HL-60/S4 (cell line): ENCODE data around the gene FBXL2.
"Not testable (repeated sequence)": the region's sequence is repeated elsewhere in the genome, so short reads cannot be mapped to it uniquely, and the experiment has no call there.

ENCODE experiments used
- in situ Hi-C: fragments of 300-500 bp; cut with MboI; formaldehyde crosslinking; loops from 2 replicates; pipeline ENCODE4 v1.14.3; 2022; ENCODE audit warnings: low sequenced_read_pairs

FBXL2 gene

DNA sequence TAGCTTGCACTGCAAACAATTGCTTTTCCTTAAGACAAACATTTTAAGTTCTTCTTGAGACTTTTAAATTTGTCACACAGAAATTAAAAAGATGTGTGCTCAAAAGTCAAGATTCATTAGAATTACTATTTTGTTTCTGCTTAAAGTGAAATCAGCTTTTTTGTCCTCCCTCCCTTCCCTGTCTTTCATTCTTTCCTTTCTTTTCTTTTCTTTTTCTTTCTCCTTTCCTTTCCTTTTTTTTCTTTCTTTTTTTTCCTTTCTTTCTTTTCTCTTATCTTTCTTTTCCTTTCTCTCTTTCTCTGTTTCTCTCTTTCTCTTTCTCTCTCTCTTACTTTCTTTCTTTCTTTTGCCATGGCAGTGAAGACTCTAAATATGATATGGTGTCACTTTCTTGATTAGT is 37.8 kb downstream of the FBXL2 start:
- in situ Hi-C loops: no loop called here

GRCh38 chr3:33315826-33316225 is 38.6 kb downstream of the FBXL2 start:
- in situ Hi-C loops: no loop called here

DNA sequence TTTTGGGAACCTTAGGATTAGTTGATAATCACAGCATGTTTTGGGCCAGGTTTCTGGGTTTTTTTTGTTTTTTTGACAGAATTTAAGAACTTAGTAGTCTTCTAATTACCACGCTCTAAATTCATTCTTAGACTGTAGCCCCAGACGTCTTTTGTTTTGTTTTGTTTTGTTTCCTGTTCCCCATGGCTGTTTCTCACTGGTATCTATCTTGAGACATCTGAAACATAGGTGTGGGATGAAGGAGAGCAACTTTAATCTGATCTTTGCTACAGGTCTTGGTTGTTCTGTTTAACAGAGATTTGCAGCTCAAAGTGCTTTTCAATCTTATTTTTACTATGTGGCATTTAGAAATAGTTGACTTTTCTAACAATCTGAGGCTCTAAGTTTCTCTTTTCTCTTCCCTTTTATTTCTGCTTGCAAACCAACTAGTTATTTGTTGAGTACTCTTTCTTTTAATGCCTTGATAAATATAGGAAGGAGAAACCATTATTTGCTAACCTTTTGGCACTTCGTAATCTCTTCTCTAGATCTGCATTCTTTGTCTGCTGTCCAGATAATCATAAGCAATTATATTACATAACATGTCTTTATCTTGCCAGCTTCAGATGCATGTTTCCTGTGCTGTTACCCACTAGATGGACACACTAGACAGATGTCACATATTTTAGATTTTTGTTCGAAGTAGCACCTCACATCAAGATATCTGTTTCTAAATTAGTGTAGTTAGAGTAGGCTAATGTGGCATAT is 40.9 kb downstream of the FBXL2 start:
- in situ Hi-C loops: no loop called here

DNA sequence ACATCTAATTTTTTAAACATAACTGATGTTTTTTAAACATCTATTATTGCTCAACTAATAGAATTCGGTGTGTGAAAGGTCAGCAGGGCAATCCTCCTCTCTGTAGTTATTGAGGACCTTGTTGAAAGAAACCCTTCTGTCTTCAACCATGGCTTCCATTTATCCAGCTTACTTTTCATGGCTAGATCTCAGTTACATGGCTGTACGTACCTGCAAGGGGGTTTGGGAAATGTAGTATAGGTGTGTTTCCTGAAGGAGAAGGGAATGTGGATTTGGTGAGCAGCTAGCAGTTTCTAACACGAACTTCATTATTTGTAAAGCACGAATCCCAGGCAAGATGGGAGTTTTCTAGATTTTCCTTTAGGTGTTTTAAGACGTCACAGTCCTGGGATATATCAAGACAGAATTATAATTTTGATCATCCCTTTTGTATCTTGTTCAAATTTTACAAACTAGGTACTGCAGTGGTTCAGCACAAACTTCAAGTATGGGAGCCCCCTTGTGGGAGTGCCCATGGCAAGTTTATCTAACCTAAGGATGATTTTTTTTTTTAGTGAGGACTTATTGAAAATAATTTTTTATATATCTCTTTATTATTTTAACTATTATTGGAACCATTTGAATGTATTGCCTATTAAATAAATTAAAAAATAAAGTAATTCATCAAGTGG is 41.6 kb downstream of the FBXL2 start:
- in situ Hi-C loops: no loop called here

DNA sequence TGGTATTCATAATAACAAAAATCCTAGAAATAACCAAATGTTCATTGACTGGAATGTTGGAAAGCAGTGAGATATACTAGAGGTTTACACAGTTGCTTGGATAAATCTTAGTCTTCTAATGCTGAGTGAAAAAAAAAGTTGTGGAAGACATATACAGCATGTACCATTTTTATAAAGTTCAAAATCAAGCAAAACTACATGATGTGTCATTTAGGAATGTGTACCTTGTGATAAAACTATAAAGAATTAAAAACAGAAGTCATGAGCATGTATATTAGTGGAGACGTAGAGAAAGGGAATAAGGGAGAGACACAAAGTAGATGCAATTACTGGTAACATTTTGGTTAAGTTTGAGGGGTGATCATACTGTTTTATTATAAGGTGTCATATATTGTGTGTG is 45.2 kb downstream of the FBXL2 start:
- in situ Hi-C loops: no loop called here

GRCh38 chr3:33331414-33331813 is 54.2 kb downstream of the FBXL2 start:
- in situ Hi-C loops: no loop called here

- in situ Hi-C loops: no loop called here
These were observed 57.1 kb downstream of the FBXL2 start for GRCh38 chr3:33334364-33334763.

GRCh38 chr3:33338936-33339465 is 61.8 kb downstream of the FBXL2 start:
- in situ Hi-C loops: not testable (repeated sequence)

DNA sequence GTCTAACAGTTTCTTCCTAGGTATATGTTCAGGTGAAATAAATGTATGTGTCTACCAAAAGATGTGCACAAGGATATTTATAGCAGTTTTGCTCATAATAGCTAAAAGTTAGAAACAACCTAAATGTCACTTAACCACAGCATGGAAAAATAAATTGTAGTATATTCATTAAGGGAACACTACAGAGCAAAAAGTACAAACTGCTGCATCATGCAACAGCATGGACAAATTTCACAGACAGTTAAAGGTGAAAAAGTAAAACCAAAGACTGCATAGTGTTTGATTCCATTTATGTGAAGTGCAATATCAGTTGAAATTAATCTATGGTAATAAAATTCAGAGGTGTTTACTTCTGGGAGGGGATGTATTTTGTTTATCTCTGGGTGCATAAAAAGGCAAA is 62.5 kb downstream of the FBXL2 start:
- in situ Hi-C loops: no loop called here

DNA sequence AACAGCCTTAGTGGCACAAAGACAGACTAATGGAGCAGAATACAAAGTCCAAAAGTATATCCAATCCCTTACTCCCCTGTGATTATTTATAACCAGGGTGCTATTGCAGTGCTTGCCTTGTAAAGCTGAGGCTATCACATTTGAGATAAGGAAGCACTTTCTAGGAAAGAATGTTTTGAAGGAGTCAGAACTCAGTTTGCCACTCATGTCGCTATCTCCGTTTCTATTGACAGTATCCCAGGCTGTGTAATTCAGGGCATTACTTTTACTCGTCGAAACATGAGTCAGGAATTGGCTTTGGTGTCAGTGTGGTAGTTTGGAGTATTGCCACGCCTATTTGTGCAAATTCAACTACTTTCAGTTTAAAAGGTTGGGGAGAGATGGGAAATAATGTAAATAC is 78.4 kb downstream of the FBXL2 start:
- in situ Hi-C loops: no loop called here

GRCh38 chr3:33358172-33358781 is 81.0 kb downstream of the FBXL2 start:
- in situ Hi-C loops: no loop called here

- in situ Hi-C loops: no loop called here
These were observed 83.0 kb downstream of the FBXL2 start for GRCh38 chr3:33360136-33360825.

DNA sequence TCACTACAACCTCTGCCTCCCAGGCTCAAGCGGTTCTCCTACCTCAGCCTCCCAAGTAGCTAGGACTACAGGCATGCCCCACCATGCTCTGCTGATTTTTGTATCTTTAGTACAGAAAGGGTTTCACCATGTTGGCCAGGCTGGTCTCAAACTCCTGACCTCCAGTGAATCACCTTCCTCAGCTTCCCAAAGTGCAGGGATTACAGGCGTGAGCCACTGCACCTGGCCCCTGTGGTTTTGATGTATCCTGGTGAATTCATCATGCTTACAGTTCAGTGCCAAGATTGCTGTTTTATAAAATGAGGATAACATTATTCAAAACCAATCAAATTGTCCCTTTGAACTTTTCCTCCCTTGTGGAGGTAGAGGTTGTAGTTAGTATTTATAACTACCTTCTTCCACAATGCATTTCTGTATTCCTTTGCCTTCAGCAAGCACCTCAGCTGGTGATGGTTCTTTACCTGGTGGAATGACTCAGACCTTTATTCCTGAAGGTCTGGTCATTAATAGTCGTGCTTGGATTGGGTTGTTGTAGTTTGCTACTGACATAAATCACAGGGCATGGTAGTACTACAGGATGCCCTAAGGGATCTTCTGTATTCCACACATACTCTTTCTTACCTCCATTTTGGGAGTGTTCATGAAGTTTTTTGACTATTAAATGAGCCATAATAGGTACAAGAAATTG is 86.0 kb downstream of the FBXL2 start:
- in situ Hi-C loops: no loop called here

GRCh38 chr3:33364060-33364459 is 86.8 kb downstream of the FBXL2 start:
- in situ Hi-C loops: no loop called here

DNA sequence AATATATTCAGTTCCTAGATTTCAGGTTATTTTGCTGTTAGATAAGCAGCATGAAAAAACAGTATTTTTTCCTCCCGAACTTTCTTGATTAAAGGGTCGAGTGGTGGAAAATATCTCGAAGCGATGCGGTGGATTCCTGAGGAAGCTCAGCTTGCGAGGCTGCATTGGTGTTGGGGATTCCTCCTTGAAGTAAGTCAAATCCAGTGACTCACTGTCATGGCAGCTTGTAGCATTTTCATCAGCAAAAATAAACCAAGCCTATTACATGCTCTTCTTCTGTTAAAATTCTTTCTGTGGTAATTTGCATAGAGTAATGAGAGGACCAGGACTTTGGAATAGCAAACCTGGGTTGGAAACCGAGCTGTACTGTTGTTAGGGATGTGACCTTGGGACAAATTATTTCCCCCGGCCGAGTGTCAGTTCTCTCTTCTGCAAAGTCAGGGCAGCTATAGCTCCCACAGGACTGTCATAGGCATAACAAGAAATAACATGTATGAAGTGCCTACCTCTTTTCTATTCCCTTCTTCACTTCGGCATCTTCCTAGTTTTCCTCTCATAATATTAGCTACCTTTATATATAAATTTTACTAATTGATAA is 87.4 kb downstream of the FBXL2 start:
- in situ Hi-C loops: no loop called here

- in situ Hi-C loops: no loop called here
These were observed 95.2 kb downstream of the FBXL2 start for GRCh38 chr3:33372218-33373081.

DNA sequence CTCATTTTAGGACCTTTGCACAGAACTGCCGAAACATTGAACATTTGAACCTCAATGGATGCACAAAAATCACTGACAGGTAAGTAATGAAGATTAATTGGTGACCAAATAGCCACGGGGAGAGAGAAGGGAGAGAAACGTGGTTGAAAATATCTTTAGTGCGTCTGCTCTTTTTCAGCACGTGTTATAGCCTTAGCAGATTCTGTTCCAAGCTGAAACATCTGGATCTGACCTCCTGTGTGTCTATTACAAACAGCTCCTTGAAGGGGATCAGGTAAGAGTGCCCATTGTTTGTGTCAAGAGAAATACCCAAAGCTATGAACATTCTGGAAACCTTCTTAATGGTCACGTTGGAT is 95.8 kb downstream of the FBXL2 start:
- in situ Hi-C loops: no loop called here

GRCh38 chr3:33377489-33377888 is 100.2 kb downstream of the FBXL2 start:
- in situ Hi-C loops: no loop called here

GRCh38 chr3:33377931-33378330 is 100.7 kb downstream of the FBXL2 start:
- in situ Hi-C loops: no loop called here

DNA sequence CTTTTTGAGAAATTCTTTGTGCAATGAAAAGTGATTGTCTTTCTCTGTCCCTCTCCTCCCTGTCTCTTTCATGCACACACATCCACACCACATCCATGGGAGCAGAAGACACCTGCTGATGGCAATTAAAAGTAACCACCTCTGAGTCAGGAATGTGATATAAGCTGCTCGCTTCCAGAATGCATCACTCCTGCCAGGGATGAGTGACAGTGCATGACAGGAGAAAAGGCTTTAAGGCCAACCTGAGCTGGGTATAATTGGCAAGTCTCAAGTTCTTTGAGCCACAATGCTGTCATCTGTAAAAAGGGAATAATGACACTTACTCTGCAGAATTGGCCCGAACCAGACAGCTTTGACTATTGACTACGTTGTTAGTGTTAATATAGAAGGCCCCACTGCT is 103.4 kb downstream of the FBXL2 start:
- in situ Hi-C loops: no loop called here
